Prostate gland (tissue), 2 donors: Measurements from ENCODE around the gene MAP3K7CL. TPM values are rescaled to one million over a fixed set of nuclear protein-coding genes. Genes with fewer than 3 reads are reported as not detected.

Source experiments
- DNase-seq: peaks from one replicate; pipeline ENCODE4 v3.0.0-alpha.2; 2019; ENCODE audit warnings: low spot score
- H3K27ac ChIP-seq, 2 donors: fragments of 200-600 bp; sonication (generic); 2 replicates each; pipeline ENCODE4 v1.5.1; 2017 to 2019
- H3K27me3 ChIP-seq: fragments of 200-600 bp; sonication (generic); replicated peaks from 2 replicates; pipeline ENCODE4 v1.5.1; 2019; ENCODE audit not compliant: insufficient read depth
- H3K36me3 ChIP-seq, 2 donors: fragments of 200-600 bp; sonication (generic); 1 replicate in 1 of 2; 2 replicates in 1 of 2; pipeline versions ENCODE4 v1.5.1 to v1.8.1; 2017 to 2019
- H3K4me1 ChIP-seq: fragments of 200-600 bp; sonication (generic); replicated peaks from 2 replicates; pipeline ENCODE4 v1.5.1; 2019
- H3K4me3 ChIP-seq, 2 donors: fragments of 200-600 bp; sonication (generic); 2 replicates each; pipeline ENCODE4 v1.5.1; 2017 to 2019
- H3K9me3 ChIP-seq: fragments of 200-600 bp; sonication (generic); 2 replicates; pipeline ENCODE4 v1.5.1; 2017
- POLR2A ChIP-seq: fragments of 450-650 bp; IDR thresholded peaks from one replicate; pipeline ENCODE4 v1.6.1; 2016; ENCODE audit warnings: antibody characterized with exemption, mild to moderate bottlenecking
- POLR2AphosphoS5 ChIP-seq: sonication (generic); formaldehyde crosslinking; IDR thresholded peaks from one replicate; pipeline ENCODE4 v1.6.1; 2017; ENCODE audit warnings: antibody characterized with exemption
- WGBS: methylation state at CpG from one replicate; pipeline ENCODE4 v1.1.5; 2018; 5-methylcytosine and 5-hydroxymethylcytosine counted together
- intact Hi-C: fragments of 100-400 bp; cut with DNase I; formaldehyde crosslinking; loops from one replicate; pipeline ENCODE4 v1.14.2; 2022
- total RNA-seq, 2 donors: library from RNA; depleted of rRNA; stranded (reverse); fragments of >200 nt; gene quantifications; one replicate each; pipeline ENCODE4 v1.1.0, GENCODE V29; 2016
- TF ChIP-seq, protein P1 (sequence below), 4 experiments: fragments of 200-600 bp in 2 of 4; fragments of 450-650 bp in 2 of 4; sonication (generic) in 2 of 4; IDR thresholded peaks; 1 replicate in 3 of 4; 2 replicates in 1 of 4; pipeline ENCODE4 v1.5.1; 2016 to 2019; ENCODE audit warnings: antibody characterized with exemption in 4 of 4, mild to moderate bottlenecking in 2 of 4, moderate library complexity in 2 of 4

Gene MAP3K7CL
- total RNA-seq, 2 donors from 2014 or later = 8.7 to 13.2 TPM

DNA sequence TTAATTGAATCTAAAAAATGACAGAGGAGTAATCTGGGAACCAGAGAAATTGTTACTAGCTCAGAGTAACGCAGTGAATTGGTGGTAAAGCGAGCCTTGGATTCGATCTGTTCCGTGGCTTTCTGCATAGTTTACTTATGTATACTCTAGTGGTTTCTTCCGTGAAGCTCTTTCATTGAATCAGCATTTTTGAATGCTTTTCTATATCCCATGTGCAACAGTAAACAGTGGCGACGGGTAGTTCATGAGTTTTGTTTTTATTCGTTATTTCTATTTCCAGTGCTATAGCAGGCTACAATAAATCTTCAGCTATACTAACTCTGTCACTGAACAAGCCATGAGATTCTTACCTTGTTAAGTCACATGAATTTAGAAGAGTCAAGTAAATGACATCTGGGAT, 14.5 kb upstream of the MAP3K7CL start:
- no peak overlapping the region for H3K4me3 ChIP-seq
- H3K27ac ChIP-seq = no peak overlapping the region
- no peaks in the 10 kb centered on the region for H3K36me3 ChIP-seq
- H3K4me1 ChIP-seq = no peaks in the 10 kb centered on the region
- WGBS = 91% methylated on average over 8 of the region's 8 CpGs
- H3K27me3 ChIP-seq = no peaks in the 10 kb centered on the region
- H3K9me3 ChIP-seq = no peaks in the 10 kb centered on the region
- intact Hi-C loops = no loop called here
- no peak for DNase-seq
- TF ChIP-seq, protein P1, sequence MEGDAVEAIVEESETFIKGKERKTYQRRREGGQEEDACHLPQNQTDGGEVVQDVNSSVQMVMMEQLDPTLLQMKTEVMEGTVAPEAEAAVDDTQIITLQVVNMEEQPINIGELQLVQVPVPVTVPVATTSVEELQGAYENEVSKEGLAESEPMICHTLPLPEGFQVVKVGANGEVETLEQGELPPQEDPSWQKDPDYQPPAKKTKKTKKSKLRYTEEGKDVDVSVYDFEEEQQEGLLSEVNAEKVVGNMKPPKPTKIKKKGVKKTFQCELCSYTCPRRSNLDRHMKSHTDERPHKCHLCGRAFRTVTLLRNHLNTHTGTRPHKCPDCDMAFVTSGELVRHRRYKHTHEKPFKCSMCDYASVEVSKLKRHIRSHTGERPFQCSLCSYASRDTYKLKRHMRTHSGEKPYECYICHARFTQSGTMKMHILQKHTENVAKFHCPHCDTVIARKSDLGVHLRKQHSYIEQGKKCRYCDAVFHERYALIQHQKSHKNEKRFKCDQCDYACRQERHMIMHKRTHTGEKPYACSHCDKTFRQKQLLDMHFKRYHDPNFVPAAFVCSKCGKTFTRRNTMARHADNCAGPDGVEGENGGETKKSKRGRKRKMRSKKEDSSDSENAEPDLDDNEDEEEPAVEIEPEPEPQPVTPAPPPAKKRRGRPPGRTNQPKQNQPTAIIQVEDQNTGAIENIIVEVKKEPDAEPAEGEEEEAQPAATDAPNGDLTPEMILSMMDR (IDR thresholded peaks at IDR 0.05) = no peak
- TF ChIP-seq POLR2AphosphoS5 (no peak), POLR2A (no peak)

DNA sequence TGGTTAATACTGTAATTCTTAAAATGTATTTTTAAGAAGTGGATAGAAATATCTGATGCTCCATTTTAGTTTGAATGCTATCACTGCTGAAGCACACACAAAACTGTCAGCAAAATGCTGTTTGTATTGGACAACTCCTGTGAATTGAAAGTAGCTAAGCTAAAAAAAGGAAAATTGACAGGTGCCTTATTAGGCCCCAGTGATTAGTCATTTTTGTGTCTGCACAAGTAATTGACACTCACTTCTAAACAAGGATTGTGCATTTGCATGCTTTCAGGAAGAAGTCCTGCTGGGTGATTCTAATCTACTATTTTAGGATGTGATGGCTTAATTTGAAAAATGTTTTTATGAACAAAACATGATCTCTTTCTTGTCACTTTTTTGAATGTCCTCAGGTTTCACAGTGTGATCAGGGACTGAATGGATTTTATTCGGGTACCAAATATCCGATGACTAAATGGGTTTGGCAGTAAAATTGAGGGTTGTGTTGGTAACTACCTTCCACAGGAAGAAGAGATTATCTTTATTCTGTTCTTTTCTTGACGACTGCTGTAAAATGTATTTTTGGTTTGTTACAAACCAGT, 13.0 kb upstream of the MAP3K7CL start:
- no peaks in the 10 kb centered on the region for H3K9me3 ChIP-seq
- no peak for DNase-seq
- intact Hi-C loops = no loop called here
- TF ChIP-seq, protein P1 (IDR thresholded peaks at IDR 0.05) = no peak
- TF ChIP-seq POLR2A (no peak), POLR2AphosphoS5 (no peak)
- H3K27ac ChIP-seq = no peak overlapping the region
- H3K4me3 ChIP-seq = no peak overlapping the region
- no peaks in the 10 kb centered on the region for H3K27me3 ChIP-seq
- H3K36me3 ChIP-seq = no peaks in the 10 kb centered on the region
- WGBS = 77% methylated on average over 3 of the region's 3 CpGs
- no peaks in the 10 kb centered on the region for H3K4me1 ChIP-seq

DNA sequence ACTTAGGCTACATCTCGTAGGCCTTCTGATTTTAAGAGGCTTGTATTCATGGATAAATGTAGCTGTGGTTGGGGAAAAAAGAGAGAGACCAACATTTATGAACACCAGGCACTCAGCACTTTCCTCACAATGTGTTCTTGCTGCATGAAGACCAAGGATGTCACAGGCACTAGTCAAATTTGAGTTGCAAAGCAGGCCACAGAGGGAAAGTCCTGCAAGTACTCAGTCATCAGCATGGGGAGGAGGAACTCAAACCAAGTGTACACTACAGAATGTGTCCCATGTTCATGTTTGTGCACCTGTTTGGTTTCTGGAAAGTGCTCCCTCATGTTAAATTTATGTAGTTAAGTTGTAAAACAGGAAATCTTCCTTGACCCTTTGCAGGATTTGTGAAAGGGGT, 8.7 kb upstream of the MAP3K7CL start:
- 96% methylated on average over 1 of the region's 1 CpG for WGBS
- no peaks in the 10 kb centered on the region for H3K36me3 ChIP-seq
- H3K9me3 ChIP-seq = no peaks in the 10 kb centered on the region
- H3K4me1 ChIP-seq = no peaks in the 10 kb centered on the region
- no peak overlapping the region for H3K4me3 ChIP-seq
- intact Hi-C loops = no loop called here
- DNase-seq = no peak
- H3K27me3 ChIP-seq = no peaks in the 10 kb centered on the region
- H3K27ac ChIP-seq = no peak overlapping the region
- no peak for TF ChIP-seq POLR2AphosphoS5
- TF ChIP-seq, protein P1 (IDR thresholded peaks at IDR 0.05) = no peak
- TF ChIP-seq POLR2A = no peak

DNA sequence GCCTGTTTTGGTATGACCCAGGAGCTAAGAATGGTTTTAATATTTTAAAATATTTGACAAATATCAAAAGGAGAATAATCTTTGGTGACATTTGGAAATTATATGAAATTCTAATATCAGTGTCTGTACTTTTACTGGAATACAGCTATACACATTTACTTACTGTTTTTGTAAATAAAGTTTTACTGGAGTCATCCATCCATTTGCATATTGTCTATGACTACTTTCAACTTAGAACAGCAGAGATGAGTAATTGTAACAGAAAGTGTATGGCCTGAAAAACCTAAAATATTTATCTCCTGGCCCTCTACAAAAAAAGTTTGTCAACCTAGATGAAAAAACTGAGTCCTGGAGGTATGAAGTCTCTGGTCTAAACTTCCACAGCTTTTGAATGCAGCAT, 5.8 kb upstream of the MAP3K7CL start:
- no peaks in the 10 kb centered on the region for H3K9me3 ChIP-seq
- TF ChIP-seq, protein P1 (IDR thresholded peaks at IDR 0.05) = no peak
- TF ChIP-seq POLR2AphosphoS5 (no peak), POLR2A (no peak)
- H3K27ac ChIP-seq = no peak overlapping the region
- intact Hi-C loops = no loop called here
- H3K27me3 ChIP-seq = no peaks in the 10 kb centered on the region
- no peak overlapping the region for H3K4me3 ChIP-seq
- no peak for DNase-seq
- no peaks in the 10 kb centered on the region for H3K4me1 ChIP-seq
- no peaks in the 10 kb centered on the region for H3K36me3 ChIP-seq

DNA sequence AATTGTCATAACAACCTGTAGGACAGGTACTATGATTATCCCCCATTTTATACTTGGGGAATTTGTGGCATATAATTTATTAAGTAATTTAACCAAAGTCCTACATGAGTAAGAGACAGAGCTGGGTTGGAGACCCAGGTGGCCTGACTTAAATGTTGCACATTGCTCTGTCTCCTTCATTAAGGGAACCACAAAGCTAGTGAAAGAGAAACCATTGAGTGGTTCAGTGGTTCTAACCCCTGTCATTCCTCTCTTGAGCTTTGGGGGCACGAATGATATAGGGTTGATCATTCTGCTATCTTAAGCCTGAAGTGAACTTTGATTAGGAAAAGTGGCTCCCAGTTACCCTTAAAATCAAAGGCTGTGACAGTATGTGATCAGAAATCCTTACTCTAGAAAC, 5.3 kb upstream of the MAP3K7CL start:
- no peaks in the 10 kb centered on the region for H3K4me1 ChIP-seq
- no peak for DNase-seq
- H3K4me3 ChIP-seq = no peak overlapping the region
- 93% methylated on average over 1 of the region's 1 CpG for WGBS
- no peak for TF ChIP-seq POLR2A
- TF ChIP-seq POLR2AphosphoS5 = no peak
- TF ChIP-seq, protein P1 (IDR thresholded peaks at IDR 0.05) = no peak
- no peak overlapping the region for H3K27ac ChIP-seq
- intact Hi-C loops = no loop called here
- H3K27me3 ChIP-seq = no peaks in the 10 kb centered on the region
- H3K9me3 ChIP-seq = no peaks in the 10 kb centered on the region
- H3K36me3 ChIP-seq = no peaks in the 10 kb centered on the region
